GM19397 (cell line): ENCODE measurements around the gene MMP25.

Experiments used
- ATAC-seq: cut with Tn5 transposase; IDR thresholded peaks from one replicate; pipeline ENCODE4 v1.9.1; 2021; ENCODE audit warnings: mild to moderate bottlenecking, moderate library complexity; ENCODE audit not compliant: unreplicated experiment

The MMP25 gene, protein sequence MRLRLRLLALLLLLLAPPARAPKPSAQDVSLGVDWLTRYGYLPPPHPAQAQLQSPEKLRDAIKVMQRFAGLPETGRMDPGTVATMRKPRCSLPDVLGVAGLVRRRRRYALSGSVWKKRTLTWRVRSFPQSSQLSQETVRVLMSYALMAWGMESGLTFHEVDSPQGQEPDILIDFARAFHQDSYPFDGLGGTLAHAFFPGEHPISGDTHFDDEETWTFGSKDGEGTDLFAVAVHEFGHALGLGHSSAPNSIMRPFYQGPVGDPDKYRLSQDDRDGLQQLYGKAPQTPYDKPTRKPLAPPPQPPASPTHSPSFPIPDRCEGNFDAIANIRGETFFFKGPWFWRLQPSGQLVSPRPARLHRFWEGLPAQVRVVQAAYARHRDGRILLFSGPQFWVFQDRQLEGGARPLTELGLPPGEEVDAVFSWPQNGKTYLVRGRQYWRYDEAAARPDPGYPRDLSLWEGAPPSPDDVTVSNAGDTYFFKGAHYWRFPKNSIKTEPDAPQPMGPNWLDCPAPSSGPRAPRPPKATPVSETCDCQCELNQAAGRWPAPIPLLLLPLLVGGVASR

GRCh38 chr16:3045758-3046640 is at the start of gene MMP25:
TSS of gene MMP25 (plus strand) at chr16:3046561. CDS start at chr16:3046918, 357 bp downstream.
- ATAC-seq, result no peak

- ATAC-seq, result no peak
Observed at GRCh38 chr16:2999929-3000328, 46.4 kb upstream of the MMP25 start.

DNA sequence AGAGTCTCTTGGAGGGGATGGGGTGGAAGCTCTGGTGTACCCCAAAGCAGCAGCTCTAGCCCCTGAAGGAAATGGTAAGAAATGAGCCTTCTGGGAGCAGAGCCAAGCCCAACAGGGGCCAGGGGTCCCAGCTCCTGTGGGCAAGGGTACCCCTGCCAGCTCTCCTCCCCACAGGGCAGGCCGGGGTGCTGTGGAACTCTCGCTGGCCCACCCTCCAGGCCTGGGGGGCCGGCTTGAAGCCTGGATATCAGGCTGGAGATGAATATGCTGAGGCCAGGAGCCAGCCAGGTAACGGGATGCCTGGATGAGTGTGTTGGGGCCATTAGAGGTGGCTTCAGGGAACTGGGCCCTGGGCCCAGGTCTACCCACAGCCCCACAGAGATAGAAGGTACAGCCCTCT is 45.8 kb upstream of the MMP25 start:
- no peak for ATAC-seq

DNA sequence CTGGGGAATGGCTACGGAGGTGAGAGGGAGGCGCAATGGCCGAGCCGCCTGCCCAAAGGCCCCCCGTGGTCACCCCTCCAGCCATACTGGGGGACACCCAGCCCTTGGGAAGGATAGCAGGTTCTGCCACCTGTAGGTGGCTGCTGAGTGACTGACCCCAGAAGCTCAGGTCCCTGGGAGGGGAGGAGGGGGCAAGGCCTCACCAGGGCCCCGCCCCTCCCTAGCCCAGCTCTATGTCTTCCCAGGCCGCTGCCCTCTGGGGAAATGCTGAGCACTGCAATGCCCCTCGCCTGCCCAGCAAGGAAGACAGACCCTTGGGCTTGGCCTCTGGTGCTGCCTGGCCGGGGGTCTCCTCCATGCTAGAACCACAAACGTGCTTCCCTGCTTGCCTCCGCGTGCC is 45.0 kb upstream of the MMP25 start:
- no peak for ATAC-seq

- ATAC-seq, result peak; percentile 91
Observed at GRCh38 chr16:3003582-3004270, 42.6 kb upstream of the MMP25 start.

DNA sequence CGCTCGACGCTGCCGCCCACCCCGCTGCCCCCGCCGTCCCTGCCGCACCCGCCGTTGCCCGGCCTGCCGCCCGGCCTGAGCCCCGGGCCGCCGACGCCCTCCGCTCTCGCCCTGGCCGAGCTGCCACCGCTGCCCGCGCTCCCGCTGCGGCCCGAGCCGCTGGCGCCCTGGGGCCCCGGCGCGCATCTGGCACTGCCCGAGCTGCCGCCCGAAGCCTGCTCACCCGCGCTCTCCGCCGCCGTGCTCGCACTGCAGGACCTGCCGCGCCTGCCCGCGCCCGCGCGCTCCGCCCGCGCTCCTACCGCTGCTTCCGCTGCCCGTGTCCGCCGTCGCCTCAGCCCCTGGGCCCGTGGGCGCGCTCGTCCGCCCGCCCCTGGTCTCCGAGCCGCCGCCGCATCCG is 42.0 kb upstream of the MMP25 start:
- peak; percentile 10 for ATAC-seq

- ATAC-seq, result no peak
Observed at GRCh38 chr16:3004781-3005284, 41.5 kb upstream of the MMP25 start.

DNA sequence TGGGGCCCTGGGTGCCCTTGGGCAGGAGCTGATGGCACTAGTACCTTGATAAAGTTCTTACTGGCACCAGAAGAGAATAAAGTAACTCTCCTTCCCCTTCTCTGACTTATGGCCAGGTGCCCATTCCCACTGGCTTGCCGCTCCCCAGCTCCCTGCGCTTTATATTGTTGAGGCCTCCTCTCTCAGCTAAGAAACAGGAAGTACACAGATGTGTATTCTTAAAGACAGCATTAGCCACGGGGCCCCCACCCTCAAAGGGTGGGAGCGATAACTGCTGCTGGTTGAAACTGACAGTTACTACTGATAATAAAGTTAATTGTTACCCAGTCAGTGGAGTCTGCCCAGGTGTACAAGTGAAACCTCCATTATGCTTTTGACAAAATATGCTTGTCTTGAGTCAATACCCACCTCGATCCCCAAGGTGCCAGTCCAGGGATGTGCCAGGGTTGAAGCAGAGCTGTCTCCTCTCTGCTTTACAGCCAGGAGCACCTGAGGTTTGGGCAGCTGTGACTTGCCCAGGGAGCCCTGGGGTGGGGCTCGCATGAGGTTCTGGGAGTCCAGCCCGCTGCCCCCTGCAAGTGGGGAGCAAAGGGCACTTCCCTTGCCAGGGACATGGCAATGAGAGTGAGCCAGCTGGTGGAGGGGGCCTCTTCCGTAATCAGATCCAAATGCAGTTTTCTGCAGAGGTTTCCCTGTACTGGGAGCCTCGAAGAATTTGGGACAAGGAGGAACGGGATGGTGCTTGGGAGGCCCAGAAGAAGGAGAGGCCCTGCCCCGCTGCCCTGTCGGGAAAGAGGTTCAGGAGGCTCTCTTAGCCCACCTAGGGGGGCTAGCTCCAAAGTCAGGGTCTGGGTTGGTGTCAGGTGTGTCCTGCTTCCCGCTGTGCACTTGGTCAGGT is 39.1 kb upstream of the MMP25 start:
- ATAC-seq, result no peak

DNA sequence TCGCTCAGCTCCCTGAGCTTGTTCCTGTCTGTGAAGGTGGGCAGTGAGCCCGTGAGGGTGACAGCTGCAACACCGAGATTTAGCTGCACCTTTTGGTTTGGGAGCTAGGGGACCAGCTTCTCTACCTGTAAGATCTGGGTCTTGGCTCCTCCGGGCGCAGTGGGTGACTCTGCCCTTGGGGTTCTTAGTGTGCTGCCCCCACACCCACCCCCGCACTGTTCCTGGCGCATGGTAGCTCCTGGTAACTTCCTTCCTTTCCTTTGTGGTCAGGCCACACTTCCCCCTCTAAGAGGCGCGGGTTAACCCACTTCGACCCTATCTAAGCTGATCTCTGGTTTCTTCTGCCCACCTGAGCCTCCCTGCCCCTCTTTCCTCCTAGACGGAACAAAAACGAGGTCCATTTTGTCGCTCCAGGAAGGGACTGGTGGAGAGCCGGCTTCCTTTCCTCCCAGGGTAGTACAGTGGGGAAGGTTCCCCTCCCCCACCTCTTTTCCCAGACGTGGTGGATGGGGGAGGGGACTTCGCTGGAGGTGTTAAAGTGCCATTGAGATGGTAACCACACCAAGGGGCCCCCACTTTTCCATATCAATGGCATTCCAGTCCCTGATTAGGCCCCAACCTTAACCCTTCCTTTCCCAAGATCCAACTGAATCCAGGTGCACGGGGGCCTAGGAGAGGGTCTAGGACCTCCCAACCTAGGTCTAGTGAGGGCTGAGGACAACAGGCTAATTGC is 38.2 kb upstream of the MMP25 start:
- no peak for ATAC-seq

DNA sequence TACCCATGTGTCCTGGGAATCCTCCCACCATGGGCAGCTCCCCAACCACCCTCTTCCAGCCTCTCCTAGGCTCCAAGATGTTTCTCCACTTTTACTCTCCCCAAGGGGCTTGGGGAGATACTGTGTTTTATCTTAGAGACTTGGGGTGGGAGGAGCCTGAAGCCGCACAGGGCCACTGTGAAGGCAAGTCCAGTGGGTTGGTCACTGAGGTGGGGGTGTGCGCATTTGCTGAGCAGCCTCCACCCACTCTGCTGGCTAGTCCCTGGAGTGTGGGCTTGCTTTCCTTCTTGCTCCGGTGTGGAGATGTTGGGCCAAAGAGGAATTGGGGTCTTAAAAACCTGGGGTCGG is 37.7 kb upstream of the MMP25 start:
- ATAC-seq, result no peak

DNA sequence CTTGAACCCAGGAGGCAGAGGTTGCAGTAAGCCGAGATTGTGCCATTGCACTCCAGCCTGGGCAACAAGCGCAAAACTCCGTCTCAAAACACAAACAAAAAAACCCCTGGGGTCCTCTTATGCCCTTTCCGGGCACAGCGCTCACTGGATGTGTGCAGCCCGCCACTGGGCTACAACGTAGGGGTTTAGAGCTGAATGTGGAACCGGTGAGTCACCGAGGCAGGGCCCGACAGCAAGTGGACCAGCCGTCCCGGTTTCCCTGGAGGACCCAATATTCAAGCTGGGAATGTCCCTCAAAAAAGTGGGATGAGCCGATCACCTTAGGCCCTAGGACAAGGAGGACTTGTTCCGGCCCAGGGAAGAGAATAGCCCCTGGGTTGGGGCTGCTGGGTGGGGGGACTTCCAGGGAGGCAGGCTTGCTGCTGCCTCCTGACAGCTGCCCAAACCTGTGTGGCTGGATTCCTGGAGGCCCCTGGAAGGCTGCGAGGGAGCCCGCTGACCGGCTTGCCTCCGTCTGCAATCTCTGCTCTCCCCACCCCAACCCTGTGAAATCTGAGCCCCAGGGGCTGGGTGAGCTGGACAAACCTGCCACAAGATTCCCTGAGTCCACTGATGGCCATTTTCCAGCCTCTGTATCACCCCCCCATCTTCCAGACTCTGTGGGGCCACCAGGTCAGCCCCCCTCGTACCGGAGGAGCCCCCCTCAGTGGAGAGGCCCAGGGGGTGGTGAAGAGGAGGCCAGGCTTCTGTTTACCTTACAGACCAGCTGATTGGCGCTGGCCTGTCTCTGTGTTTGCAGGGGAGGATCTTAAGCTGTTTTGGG is 36.6 kb upstream of the MMP25 start:
- ATAC-seq, result no peak

- no peak for ATAC-seq
Observed at GRCh38 chr16:3010510-3010909, 35.9 kb upstream of the MMP25 start.

- ATAC-seq, result no peak
Observed at GRCh38 chr16:3012246-3012645, 34.1 kb upstream of the MMP25 start.

DNA sequence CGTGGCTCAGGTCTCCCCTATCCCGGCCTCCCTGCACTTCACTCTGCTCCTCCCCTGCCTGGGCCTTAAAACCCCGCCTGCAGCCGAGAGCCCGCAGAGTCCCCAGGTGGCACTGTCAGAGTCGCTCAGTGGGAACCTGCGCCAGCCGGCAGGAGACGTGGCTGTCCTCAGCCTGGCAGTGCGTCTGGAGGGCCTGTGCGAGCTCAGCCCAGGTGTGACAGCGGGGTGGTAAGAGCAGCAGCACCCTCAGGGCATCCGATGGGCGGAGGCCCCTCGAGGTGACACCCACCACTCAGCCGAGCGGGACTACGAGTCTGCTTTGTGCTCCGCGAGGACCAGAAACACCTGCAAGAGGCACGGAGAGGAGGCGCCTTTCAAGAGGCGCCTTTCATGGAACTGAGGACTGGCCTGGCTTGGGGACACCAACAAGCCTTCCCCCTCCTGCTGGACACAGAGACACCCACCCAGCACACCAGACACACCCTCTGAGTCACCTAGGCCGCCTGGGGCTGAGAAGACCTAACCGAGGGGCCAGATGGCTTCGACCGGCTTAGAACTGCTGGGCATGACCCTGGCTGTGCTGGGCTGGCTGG is 33.4 kb upstream of the MMP25 start, which contains the start of gene CLDN9:
Gene CLDN9, plus strand, starts transcription at position 96 of the 593 bp plus-strand sequence. Its CDS starts 440 bp downstream, at position 536.
- ATAC-seq, result no peak

DNA sequence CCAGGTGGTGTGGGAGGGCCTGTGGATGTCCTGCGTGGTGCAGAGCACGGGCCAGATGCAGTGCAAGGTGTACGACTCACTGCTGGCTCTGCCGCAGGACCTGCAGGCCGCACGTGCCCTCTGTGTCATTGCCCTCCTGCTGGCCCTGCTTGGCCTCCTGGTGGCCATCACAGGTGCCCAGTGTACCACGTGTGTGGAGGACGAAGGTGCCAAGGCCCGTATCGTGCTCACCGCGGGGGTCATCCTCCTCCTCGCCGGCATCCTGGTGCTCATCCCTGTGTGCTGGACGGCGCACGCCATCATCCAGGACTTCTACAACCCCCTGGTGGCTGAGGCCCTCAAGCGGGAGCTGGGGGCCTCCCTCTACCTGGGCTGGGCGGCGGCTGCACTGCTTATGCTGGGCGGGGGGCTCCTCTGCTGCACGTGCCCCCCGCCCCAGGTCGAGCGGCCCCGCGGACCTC is 32.8 kb upstream of the MMP25 start:
- ATAC-seq, result no peak

DNA sequence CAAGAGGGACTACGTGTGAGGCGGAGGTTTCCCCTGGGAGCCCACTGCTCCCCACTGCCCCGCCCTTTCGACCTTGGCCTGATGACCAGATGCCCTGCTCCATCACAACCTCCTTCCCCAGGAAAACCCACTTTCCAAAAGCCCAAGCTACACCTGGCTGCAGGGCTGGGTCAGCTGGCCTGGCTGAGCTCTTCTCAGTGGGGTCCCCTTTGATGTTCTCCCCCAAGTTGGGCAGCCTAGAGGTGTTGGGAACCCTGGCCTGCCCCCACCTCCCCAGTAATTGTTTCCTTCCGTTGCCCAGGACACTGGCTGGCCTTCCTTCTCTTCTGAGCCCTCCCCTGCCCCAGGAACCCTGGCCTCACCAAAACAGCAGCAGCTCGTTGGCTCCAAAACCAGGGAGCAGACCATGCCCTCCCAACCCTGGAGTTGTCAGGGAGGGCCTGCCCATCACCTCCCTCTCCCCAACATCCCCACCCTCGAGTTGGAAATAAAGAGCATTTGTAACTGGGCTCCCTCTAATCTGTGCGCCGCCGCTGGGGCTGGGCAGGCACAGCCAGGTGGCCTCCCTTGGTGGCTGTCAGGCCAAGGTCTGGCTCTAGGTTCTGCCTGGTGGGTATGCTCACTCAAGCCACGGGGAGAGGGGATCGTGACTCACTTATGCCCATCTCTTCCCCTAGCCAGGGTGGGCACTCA is 32.2 kb upstream of the MMP25 start:
- no peak for ATAC-seq

DNA sequence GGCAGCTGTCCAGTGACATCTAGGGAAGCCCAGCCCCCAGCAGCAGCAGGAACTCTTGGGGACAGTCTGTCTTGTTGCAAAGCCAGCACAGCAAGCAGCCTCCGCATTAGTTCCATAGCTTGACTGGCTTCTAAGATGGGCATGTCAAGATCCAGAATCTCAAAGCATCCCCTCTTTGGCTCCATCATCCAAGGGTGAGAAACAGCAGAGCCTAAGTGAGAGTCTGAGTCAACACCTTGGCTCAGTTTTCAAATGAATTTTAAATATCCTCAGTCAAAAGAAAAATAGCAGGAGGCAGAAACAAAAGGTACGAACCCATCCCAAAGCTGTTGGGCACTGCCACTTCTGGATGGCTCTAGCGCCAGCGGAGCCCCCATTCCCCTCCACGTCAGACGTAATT is 31.4 kb upstream of the MMP25 start:
- no peak for ATAC-seq
